A204.1 (cell line): ENCODE measurements around the gene LYL1.

Experiments used
- FAIRE-seq: peaks from 2 replicates; lab custom pipeline; 2012; peaks lifted over from hg19 to GRCh38; lab: Jason Lieb, UNC

LYL1 gene

DNA sequence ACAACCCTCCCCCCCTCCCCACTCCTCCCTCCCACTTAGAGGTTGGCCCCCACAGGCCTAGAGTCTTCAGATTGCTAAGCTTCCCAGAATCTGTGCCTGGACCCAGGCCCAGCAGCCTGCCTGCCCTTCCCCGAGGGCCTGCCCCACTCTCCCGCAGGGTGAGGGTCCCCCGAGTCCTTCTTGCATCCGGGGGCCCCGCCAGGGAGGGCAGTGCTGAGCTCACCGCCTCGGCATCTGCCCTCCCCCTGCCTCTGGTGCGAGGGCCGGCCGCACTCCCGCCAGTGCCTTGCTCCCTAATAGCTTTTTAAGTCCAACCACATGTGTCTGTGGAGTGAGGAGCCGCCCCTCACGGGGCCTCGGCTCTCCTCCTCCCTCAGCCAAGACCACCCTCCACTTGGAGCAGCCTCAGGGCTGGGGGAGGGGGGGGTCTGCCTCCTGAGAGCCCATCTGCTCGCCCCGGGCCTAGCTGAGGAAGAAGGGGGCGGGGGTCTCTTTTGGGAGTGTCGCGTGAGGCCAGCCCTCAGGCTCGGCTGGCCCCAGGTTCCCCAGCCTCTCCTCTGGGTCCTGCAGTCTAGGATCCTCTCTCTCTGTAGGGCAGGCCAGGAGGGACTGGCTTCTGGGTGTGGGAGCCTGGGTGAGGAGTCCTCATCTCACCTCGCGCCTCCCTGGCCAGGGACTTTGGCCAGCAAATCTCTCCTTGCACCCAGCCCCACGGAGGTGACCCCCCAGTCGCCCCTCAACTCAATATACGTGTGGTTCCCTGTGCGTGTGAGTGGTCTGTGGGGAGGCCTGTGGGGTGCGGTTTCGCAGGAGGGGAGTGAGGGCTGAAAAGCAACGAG lies 47.2 kb downstream of the LYL1 start:
- no peak for FAIRE-seq

- FAIRE-seq: peak; percentile 93
These were observed 47.9 kb downstream of the LYL1 start for GRCh38 chr19:13054626-13055212.

DNA sequence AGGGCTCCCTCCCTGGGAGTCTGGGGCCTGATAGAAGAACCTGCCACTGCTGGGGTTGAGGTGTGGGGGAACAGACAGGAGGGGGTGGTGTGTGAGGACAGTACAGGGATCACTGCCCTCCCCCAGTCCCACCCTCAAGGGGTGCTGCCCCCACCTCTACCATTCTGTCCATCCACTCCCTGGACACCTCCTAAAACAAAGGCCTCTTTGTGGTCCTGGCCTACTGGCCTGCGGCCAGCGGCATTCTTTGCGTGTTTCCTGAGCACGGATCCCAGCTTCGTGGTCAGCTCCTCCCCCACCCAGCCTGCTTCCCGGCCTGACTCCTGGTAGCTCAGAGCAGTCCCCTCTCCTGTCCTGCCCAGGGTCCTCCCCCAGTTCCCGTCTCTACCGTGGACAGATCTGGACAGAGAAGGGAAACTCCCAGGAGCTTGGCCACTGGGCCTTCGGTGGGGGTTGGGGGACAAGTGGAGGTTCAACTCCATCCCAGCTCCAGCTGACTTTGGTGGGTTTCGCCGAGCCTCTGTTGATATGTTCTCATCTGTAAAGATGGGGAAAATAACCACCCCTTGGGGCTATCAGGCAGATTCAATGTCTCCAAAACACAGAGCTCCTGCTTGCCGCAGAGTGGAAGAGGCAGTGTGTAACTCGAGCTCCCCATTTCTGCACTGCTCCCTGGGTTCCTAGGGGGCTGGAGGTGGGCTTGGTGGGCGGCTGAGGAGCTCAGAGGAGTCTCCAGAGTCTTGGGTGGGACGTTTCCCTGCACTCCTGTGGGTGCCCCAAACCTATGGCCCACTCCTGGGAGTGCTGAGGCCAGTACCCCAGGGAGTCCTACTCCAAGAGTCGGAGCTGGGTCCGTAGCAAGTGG lies 48.7 kb downstream of the LYL1 start:
- FAIRE-seq: peak; percentile 58

DNA sequence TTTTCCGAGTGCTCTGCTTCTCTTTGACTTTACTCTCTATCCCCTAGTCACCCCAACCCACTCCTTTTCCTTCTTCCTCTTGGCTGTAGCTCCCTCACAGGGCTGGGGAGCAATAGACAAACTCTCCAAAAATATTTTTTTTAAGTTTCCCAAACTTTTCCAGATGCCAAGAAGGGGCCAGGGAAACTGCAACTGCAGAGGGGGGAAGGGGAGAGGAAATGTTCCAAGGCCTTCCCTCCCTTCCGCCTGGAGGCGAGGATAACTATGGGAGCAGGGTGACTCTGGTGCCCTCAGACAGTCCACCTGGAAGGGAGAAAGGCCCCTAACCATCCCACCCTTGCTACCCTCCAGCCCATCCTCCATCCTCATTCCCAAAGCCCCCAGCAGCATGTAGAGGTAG lies 49.4 kb downstream of the LYL1 start:
- no peak for FAIRE-seq

DNA sequence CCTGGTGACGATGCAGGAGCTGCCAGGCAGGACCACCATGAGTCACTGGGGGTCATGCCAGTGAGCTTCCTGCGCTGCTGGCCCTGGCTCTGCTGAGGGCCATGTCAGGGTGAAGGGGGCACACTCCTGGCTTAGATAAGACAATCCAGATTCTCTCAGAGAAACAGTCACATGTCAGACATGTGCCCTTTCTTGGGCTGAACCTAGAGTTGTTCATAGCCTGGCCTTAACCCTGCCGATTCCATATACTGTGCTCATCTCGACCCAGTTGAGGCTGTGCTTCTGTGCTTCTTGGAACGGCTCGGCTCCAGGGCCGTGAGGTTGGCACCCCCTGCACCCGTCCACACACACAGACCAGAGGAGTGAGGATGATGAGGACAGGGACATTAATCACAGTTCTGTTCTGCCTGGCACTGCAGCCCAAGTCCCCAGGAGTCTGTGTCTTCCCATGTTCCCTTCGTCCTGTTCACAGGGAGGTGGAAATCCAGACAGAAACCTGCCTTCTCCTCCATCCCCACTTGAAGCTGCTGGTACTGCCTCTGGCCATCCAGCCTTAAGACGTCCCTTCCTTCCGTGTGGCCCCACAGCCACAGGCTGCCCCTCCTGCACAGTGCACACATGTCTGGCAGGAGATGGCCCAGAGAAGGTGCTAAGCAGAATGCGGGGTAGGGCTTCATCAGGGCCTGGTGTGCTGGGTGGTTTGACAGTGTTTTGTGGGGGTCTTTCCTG lies 50.0 kb downstream of the LYL1 start:
- no peak for FAIRE-seq

GRCh38 chr19:13051557-13052165 lies 51.0 kb downstream of the LYL1 start:
- FAIRE-seq: peak; percentile 81

- no peak for FAIRE-seq
These were observed 52.4 kb downstream of the LYL1 start for GRCh38 chr19:13050274-13050673.
